Measurements from ENCODE around the gene SH3GL3. TPM values are rescaled to one million over a fixed set of nuclear protein-coding genes. Genes with fewer than 3 reads are reported as not detected.

SH3GL3 gene
- polyA plus RNA-seq, 1 of the 3 experiments (the other 2 are of a cell fraction): not detected

GRCh38 chr15:83515164-83515563, 68.0 kb downstream of the SH3GL3 start:
- CTCF ChIA-PET: no interaction called here
- Histone ChIP-seq H3K79me2 (ENCODE audit: insufficient read depth) (no peaks in the 10 kb centered on the region), H3K36me3 (replicated peaks in 1 of 2; ENCODE audit: control insufficient read depth in 1 of 2, insufficient read depth in 2 of 2, low read length in 1 of 2) (no peaks in the 10 kb centered on the region), H2AFZ (ENCODE audit: low read depth) (no peak overlapping the region), H3K27me3 (ENCODE audit: insufficient read depth) (no peaks in the 10 kb centered on the region), H3K4me3 (ENCODE audit: low read depth in 2 of 2, low read length in 1 of 2) (no peak overlapping the region), H3K4me2 (no peak overlapping the region), H3F3A (replicated peaks; ENCODE audit: insufficient read depth) (no peaks in the 10 kb centered on the region), H3K9ac (no peak overlapping the region), H4K20me1 (ENCODE audit: insufficient read depth) (no peaks in the 10 kb centered on the region), H3K27ac (ENCODE audit: low read depth in 2 of 2, low read length in 1 of 2) (no peak overlapping the region), H3K4me1 (ENCODE audit: control insufficient read depth in 1 of 2, insufficient read depth in 2 of 2, low read depth in 1 of 2, low read length in 1 of 2) (no peaks in the 10 kb centered on the region), H3K9me2 (no peaks in the 10 kb centered on the region), H3K9me3 (no peaks in the 10 kb centered on the region)
- WGBS (ENCODE audit: low lambda C conversion rate): 21% methylated on average over 4 of the region's 4 CpGs
- POLR2A ChIA-PET: no interaction called here
- TF ChIP-seq NRF1 (IDR thresholded peaks at IDR 0.05; ENCODE audit: low read depth, low read length) (no peak), TAF1 (IDR thresholded peaks at IDR 0.05; ENCODE audit: borderline replicate concordance, low read depth, low read length) (no peak), SIN3A (IDR thresholded peaks at IDR 0.05; ENCODE audit: borderline replicate concordance, low read depth, low read length) (no peak), MXI1 (IDR thresholded peaks at IDR 0.05; ENCODE audit: low read depth, low read length) (no peak), PBX3 (IDR thresholded peaks at IDR 0.05) (no peak), RXRA (IDR thresholded peaks at IDR 0.05; ENCODE audit: borderline replicate concordance, low read depth) (no peak), GABPA (IDR thresholded peaks at IDR 0.05; ENCODE audit: low read depth) (no peak), EP300 (IDR thresholded peaks at IDR 0.05; ENCODE audit: borderline replicate concordance in 1 of 2, low read depth in 1 of 2, low read length in 1 of 2) (no peak), MAX (IDR thresholded peaks at IDR 0.05; ENCODE audit: low read depth) (no peak), YY1 (IDR thresholded peaks at IDR 0.05; ENCODE audit: low read depth) (no peak), USF1 (IDR thresholded peaks at IDR 0.05; ENCODE audit: borderline replicate concordance, low read depth) (no peak), JUND (IDR thresholded peaks at IDR 0.05) (no peak)
- no peak for DNase-seq

- no peaks in the 10 kb centered on the region for H3K36me3 ChIP-seq (replicated peaks in 1 of 2; ENCODE audit: control insufficient read depth in 1 of 2, insufficient read depth in 2 of 2, low read length in 1 of 2)
- H3K9me2 ChIP-seq: no peaks in the 10 kb centered on the region
- no peaks in the 10 kb centered on the region for H3F3A ChIP-seq (replicated peaks; ENCODE audit: insufficient read depth)
- CTCF ChIA-PET: no interaction called here
- no peaks in the 10 kb centered on the region for H3K9me3 ChIP-seq
- H3K27me3 ChIP-seq (ENCODE audit: insufficient read depth): no peaks in the 10 kb centered on the region
- DNase-seq: no peak
- H3K27ac ChIP-seq (ENCODE audit: low read depth in 2 of 2, low read length in 1 of 2): no peak overlapping the region
- no peak overlapping the region for H3K9ac ChIP-seq
- H3K4me2 ChIP-seq: no peak overlapping the region
- H4K20me1 ChIP-seq (ENCODE audit: insufficient read depth): no peaks in the 10 kb centered on the region
- 4% methylated on average over 2 of the region's 2 CpGs for WGBS (ENCODE audit: low lambda C conversion rate)
- POLR2A ChIA-PET: no interaction called here
- H3K4me3 ChIP-seq (ENCODE audit: low read depth in 2 of 2, low read length in 1 of 2): no peak overlapping the region
- no peak overlapping the region for H2AFZ ChIP-seq (ENCODE audit: low read depth)
- no peaks in the 10 kb centered on the region for H3K4me1 ChIP-seq (ENCODE audit: control insufficient read depth in 1 of 2, insufficient read depth in 2 of 2, low read depth in 1 of 2, low read length in 1 of 2)
- no peaks in the 10 kb centered on the region for H3K79me2 ChIP-seq (ENCODE audit: insufficient read depth)
- no peak for TF ChIP-seq IRF3 (IDR thresholded peaks at IDR 0.05; ENCODE audit: low read depth, low read length)
- TF ChIP-seq CTCF (IDR thresholded peaks at IDR 0.05): no peak
- TF ChIP-seq FOXM1 (IDR thresholded peaks at IDR 0.05; ENCODE audit: low read depth): no peak
- TF ChIP-seq TAF1 (IDR thresholded peaks at IDR 0.05; ENCODE audit: borderline replicate concordance, low read depth, low read length): no peak
- no peak for TF ChIP-seq EZH2phosphoT487 (IDR thresholded peaks at IDR 0.05; ENCODE audit: borderline replicate concordance, low read depth)
- TF ChIP-seq EP300 (IDR thresholded peaks at IDR 0.05; ENCODE audit: borderline replicate concordance in 1 of 2, low read depth in 1 of 2, low read length in 1 of 2): no peak
- no peak for TF ChIP-seq REST (IDR thresholded peaks at IDR 0.05; ENCODE audit: low read depth, low read length)
- no peak for TF ChIP-seq MXI1 (IDR thresholded peaks at IDR 0.05; ENCODE audit: low read depth, low read length)
Measured at GRCh38 chr15:83516935-83517334, 69.8 kb downstream of the SH3GL3 start.

All from SK-N-SH (cell line).